Suppressor macrophage treated with lipopolysaccharide for 4 hours (primary cell): ENCODE data around the gene SLC39A11.
A peak's percentile ranks its signal among the peaks of the same experiment; 100 is the strongest.
"Not testable (repeated sequence)": the region's sequence is repeated elsewhere in the genome, so short reads cannot be mapped to it uniquely, and the experiment has no call there.

Source experiments
- DNase-seq: peaks from one replicate; pipeline ENCODE4 v3.0.0-alpha.2; 2020

SLC39A11 gene

GRCh38 chr17:73069841-73070240 is 22.6 kb downstream of the SLC39A11 start:
- DNase-seq = no peak

- DNase-seq = no peak
Measured at GRCh38 chr17:73069164-73069770, 23.2 kb downstream of the SLC39A11 start.

- no peak for DNase-seq
Measured at GRCh38 chr17:73068322-73069153, 23.9 kb downstream of the SLC39A11 start.

GRCh38 chr17:73067699-73068098 is 24.8 kb downstream of the SLC39A11 start:
- not testable (repeated sequence) for DNase-seq

- DNase-seq = no peak
Measured at GRCh38 chr17:73067075-73067474, 25.4 kb downstream of the SLC39A11 start.

- no peak for DNase-seq
Measured at GRCh38 chr17:73066148-73066884, 26.2 kb downstream of the SLC39A11 start.

GRCh38 chr17:73065376-73065775 is 27.1 kb downstream of the SLC39A11 start:
- DNase-seq = no peak

GRCh38 chr17:73064084-73064938 is 28.2 kb downstream of the SLC39A11 start:
- no peak for DNase-seq

- no peak for DNase-seq
Measured at GRCh38 chr17:73062726-73063125, 29.8 kb downstream of the SLC39A11 start.

GRCh38 chr17:73061161-73061560 is 31.3 kb downstream of the SLC39A11 start:
- DNase-seq = no peak

GRCh38 chr17:73060721-73061120 is 31.8 kb downstream of the SLC39A11 start:
- no peak for DNase-seq

- DNase-seq = not testable (repeated sequence)
Measured at GRCh38 chr17:73059713-73060112, 32.8 kb downstream of the SLC39A11 start.

GRCh38 chr17:73058022-73058421 is 34.5 kb downstream of the SLC39A11 start:
- no peak for DNase-seq

- DNase-seq = no peak
Measured at GRCh38 chr17:73057196-73057595, 35.3 kb downstream of the SLC39A11 start.

GRCh38 chr17:73052923-73053322 is 39.6 kb downstream of the SLC39A11 start:
- no peak for DNase-seq

GRCh38 chr17:73050797-73051196 is 41.7 kb downstream of the SLC39A11 start:
- DNase-seq = no peak

- DNase-seq = no peak
Measured at GRCh38 chr17:73048170-73048569, 44.3 kb downstream of the SLC39A11 start.

GRCh38 chr17:73045724-73046123 is 46.8 kb downstream of the SLC39A11 start:
- no peak for DNase-seq

GRCh38 chr17:73043686-73044581 is 48.6 kb downstream of the SLC39A11 start:
- peak; percentile 17 for DNase-seq

GRCh38 chr17:73042809-73043685 is 49.4 kb downstream of the SLC39A11 start:
- peak; percentile 2 for DNase-seq

GRCh38 chr17:73042225-73042624 is 50.3 kb downstream of the SLC39A11 start:
- DNase-seq = no peak
